Heart right ventricle (tissue), 16 donors: ENCODE data around the gene MAML2. TPM values are rescaled to one million over a fixed set of nuclear protein-coding genes. Genes with fewer than 3 reads are reported as not detected.
A peak's percentile ranks its signal among the peaks of the same experiment; 100 is the strongest.

Experiments
- ATAC-seq, 8 donors: fragments of 200-7000 bp; cut with Tn5 transposase; one replicate each; pipeline ENCODE4 v1.9.1; 2020; ENCODE audit warnings: mild to moderate bottlenecking in 8 of 8, moderate library complexity in 8 of 8, moderate number of reproducible peaks in 1 of 8
- DNase-seq, 2 donors: peaks; one replicate each; pipeline ENCODE4 v3.0.0-alpha.2; 2020
- H3K27ac ChIP-seq, 10 donors: fragments of 200-600 bp; sonication (generic) in 2 of 10; one replicate each; pipeline versions ENCODE4 v1.5.0 to v1.8.0; 2020 to 2022; ENCODE audit warnings: mild to moderate bottlenecking in 3 of 10
- H3K27me3 ChIP-seq, 7 donors: fragments of 200-600 bp; one replicate each; pipeline ENCODE4 v1.8.0; 2021 to 2022; ENCODE audit warnings: mild to moderate bottlenecking in 2 of 7
- H3K36me3 ChIP-seq, 9 donors: fragments of 200-600 bp; sonication (generic) in 1 of 9; one replicate each; pipeline versions ENCODE4 v1.5.0 to v1.8.0; 2020 to 2022; ENCODE audit warnings: mild to moderate bottlenecking in 2 of 9
- H3K4me1 ChIP-seq, 9 donors: fragments of 200-600 bp; sonication (generic) in 1 of 9; one replicate each; pipeline versions ENCODE4 v1.5.0 to v1.8.0; 2020 to 2022; ENCODE audit warnings: mild to moderate bottlenecking in 4 of 9
- H3K4me3 ChIP-seq, 10 donors: fragments of 200-600 bp; sonication (generic) in 2 of 10; one replicate each; pipeline versions ENCODE4 v1.5.0 to v1.8.0; 2020 to 2022; ENCODE audit warnings: mild to moderate bottlenecking in 7 of 10, moderate library complexity in 2 of 10
- H3K9me3 ChIP-seq, 11 donors: fragments of 200-600 bp in 10 of 11; sonication (generic) in 2 of 11; one replicate each; pipeline versions ENCODE4 v1.5.0 to v1.8.0; 2013 to 2022; ENCODE audit warnings: mild to moderate bottlenecking in 2 of 11, control low read depth in 1 of 11, moderate library complexity in 1 of 11
- CTCF ChIP-seq, 9 donors: fragments of 200-600 bp; sonication (generic) in 2 of 9; IDR thresholded peaks; one replicate each; pipeline versions ENCODE4 v1.5.0 to v1.8.0; 2021 to 2022; ENCODE audit warnings: antibody characterized with exemption in 9 of 9, mild to moderate bottlenecking in 5 of 9, moderate library complexity in 1 of 9
- WGBS, 2 donors: extraction: QIAGEN DNeasy Blood & Tissue Kit; methylation state at CpG; one replicate each; pipeline ENCODE4 v1.1.7; 2013; ENCODE audit warnings: inconsistent platforms in 1 of 2; 5-methylcytosine and 5-hydroxymethylcytosine counted together
- intact Hi-C, 10 donors: fragments of 100-400 bp; cut with DNase I; formaldehyde crosslinking; loops; one replicate each; pipeline versions ENCODE4 v1.11.1 to v1.14.2; 2022
- polyA plus RNA-seq, 2 donors: library from polyadenylated mRNA; stranded (reverse); fragments of 200-250 nt; gene quantifications; one replicate each; pipeline ENCODE4 v1.2.3, GENCODE V29; 2013
- total RNA-seq, 10 donors: library from RNA; stranded (reverse); fragmentation: NEBNext Ultra II Directional in 3 of 10; extraction: Animal tissue kit (Norgen Biotek cat#: 25700) in 3 of 10; gene quantifications; one replicate each; pipeline versions ENCODE4 v1.2.1 to v1.2.4, GENCODE V29; 2021 to 2023
- donor health status: Arrhythmogenic right ventricular cardiomyopathy.
- donor health status: ischemic (EF 13 %, LVEDD 7.1; RV severe dilation, severe dysfunction).
- donor health status: healthy with polysubstance abuse.
- donor health status: DM: no; HTN: yes; CAD: no.
- donor health status: DM: no; HTN: no; CAD: no.
- donor health status: ischemic (EF 25% LVEDD 6.9; RV normal size, moderate dysfunction).
- donor health status: ischemic (EF 25% LVEDD 5.7; RV mildly dilated, moderate dysfunction).
- donor health status: healthy.
- donor health status: DM: yes; HTN: yes; CAD: no.
- donor health status: Ischemic cardiomyopathy.
- donor health status: ischemic (EF 35%, LVEDD 5.7; RV mildly dilated, moderate dysfunction).
- donor health status: nonischemic (EF 11% LVEDD 7.7; RV severe dilation, severe dysfunction).
- donor health status: DM: yes; HTN: yes; CAD: no.
- donor health status: PGD.
- donor health status: ischemic (EF 29% LVEDD 5.4; RV normal size, mild dysfunction).
- donor health status: nonischemic (EF 23%, LVEDD 6.1; RV moderate dilation, normal function).

MAML2 gene
- total and polyA plus RNA-seq, 12 donors, result 1.3 to 6.1 (median 4.1) TPM

GRCh38 chr11:96061069-96061468 is 281.9 kb downstream of the MAML2 start:
- no peak overlapping the region for H3K27ac ChIP-seq
- intact Hi-C loops, result no loop called here
- H3K27me3 ChIP-seq, result no peaks in the 10 kb centered on the region
- no peak overlapping the region for H3K4me3 ChIP-seq
- peaks cover 0 to 12% (median 6%) of the 10 kb centered on the region in 9 donors for H3K4me1 ChIP-seq
- TF ChIP-seq CTCF (IDR thresholded peaks at IDR 0.05), result no peak
- ATAC-seq, result no peak
- 83 to 91% methylated on average over 2 of the region's 2 CpGs for WGBS, 2 donors
- DNase-seq, result no peak
- no peaks in the 10 kb centered on the region for H3K36me3 ChIP-seq
- H3K9me3 ChIP-seq, result no peaks in the 10 kb centered on the region

- H3K27me3 ChIP-seq, result no peaks in the 10 kb centered on the region
- TF ChIP-seq CTCF (IDR thresholded peaks at IDR 0.05), result no peak
- H3K27ac ChIP-seq, result peak overlapping the region in 5 of 10 donors; percentile 9 to 35 (median 17)
- DNase-seq, result no peak
- intact Hi-C loops, result loop anchor here in 8 of 10 donors (2.0 to 10.0 kb wide), 9 partner anchors 95 to 287 kb away; partner anchors contain the start of gene MAML2 (in 2 of the 8)
- no peaks in the 10 kb centered on the region for H3K9me3 ChIP-seq
- H3K4me1 ChIP-seq, result peaks cover 0 to 44% (median 20%) of the 10 kb centered on the region in 9 donors
- ATAC-seq, result no peak
- peak overlapping the region in 2 of 10 donors; percentile 0 to 4 for H3K4me3 ChIP-seq
- WGBS, 2 donors, result 70 to 77% methylated on average over 2 of the region's 2 CpGs
- no peaks in the 10 kb centered on the region for H3K36me3 ChIP-seq
These were observed 285.5 kb downstream of the MAML2 start for GRCh38 chr11:96057502-96057901.

GRCh38 chr11:96056576-96056975 is 286.4 kb downstream of the MAML2 start:
- no peak for ATAC-seq
- intact Hi-C loops, result loop anchor here in 8 of 10 donors (2.0 to 10.0 kb wide), 9 partner anchors 96 to 288 kb away; partner anchors contain the start of gene MAML2 (in 2 of the 8)

GRCh38 chr11:96055706-96056387 is 287.1 kb downstream of the MAML2 start:
- WGBS, 2 donors, result 91 to 92% methylated on average over 3 of the region's 3 CpGs
- H3K4me3 ChIP-seq, result no peak overlapping the region
- no peak for TF ChIP-seq CTCF (IDR thresholded peaks at IDR 0.05)
- ATAC-seq, result peak in 1 of 8 donors; percentile 41
- DNase-seq, result no peak
- H3K9me3 ChIP-seq, result no peaks in the 10 kb centered on the region
- intact Hi-C loops, result loop anchor here (1.0 to 10.0 kb wide), 10 partner anchors 96 to 289 kb away; partner anchors contain the start of gene MAML2 (in 10 of the 10)
- no peaks in the 10 kb centered on the region for H3K36me3 ChIP-seq
- H3K27me3 ChIP-seq, result no peaks in the 10 kb centered on the region
- H3K27ac ChIP-seq, result peak overlapping the region in 2 of 10 donors; percentile 10 to 19
- peaks cover 0 to 44% (median 19%) of the 10 kb centered on the region in 9 donors for H3K4me1 ChIP-seq

More at GRCh38 chr11:96056576-96056975, 286.4 kb downstream of the MAML2 start:
- no peaks in the 10 kb centered on the region for H3K9me3 ChIP-seq
- peaks cover 0 to 44% (median 19%) of the 10 kb centered on the region in 9 donors for H3K4me1 ChIP-seq
- 82 to 90% methylated on average over 2 of the region's 2 CpGs for WGBS, 2 donors
- H3K27ac ChIP-seq, result no peak overlapping the region
- no peaks in the 10 kb centered on the region for H3K27me3 ChIP-seq
- H3K4me3 ChIP-seq, result no peak overlapping the region
- H3K36me3 ChIP-seq, result no peaks in the 10 kb centered on the region
- no peak for TF ChIP-seq CTCF (IDR thresholded peaks at IDR 0.05)
- DNase-seq, result no peak
